Endodermal cell (in vitro differentiated cells): ENCODE data around the gene HS6ST3. TPM values are rescaled to one million over a fixed set of nuclear protein-coding genes. Genes with fewer than 3 reads are reported as not detected.

Experiments used
- DNase-seq: peaks from one replicate; pipeline ENCODE4 v3.0.0-alpha.2; 2017
- H3K27ac ChIP-seq: 2 replicates; pipeline ENCODE4 v1.5.1; 2013; ENCODE audit warnings: mild to moderate bottlenecking, low read depth, low read length, moderate library complexity
- H3K27me3 ChIP-seq: 2 replicates; pipeline ENCODE4 v1.6.1; 2013; ENCODE audit warnings: mild to moderate bottlenecking, low read length, moderate library complexity; ENCODE audit not compliant: insufficient read depth, control insufficient read depth, poor library complexity, severe bottlenecking
- H3K36me3 ChIP-seq: 2 replicates; pipeline ENCODE4 v1.7.0; 2013; ENCODE audit warnings: mild to moderate bottlenecking, low read length, moderate library complexity; ENCODE audit not compliant: control insufficient read depth, insufficient read depth
- H3K4me1 ChIP-seq: one replicate; pipeline ENCODE4 v1.7.0; 2013; ENCODE audit warnings: low read length; ENCODE audit not compliant: control insufficient read depth, insufficient read depth
- H3K4me3 ChIP-seq: 2 replicates; pipeline ENCODE4 v1.5.1; 2013; ENCODE audit warnings: mild to moderate bottlenecking, low read length, moderate library complexity
- H3K9ac ChIP-seq: 2 replicates; pipeline ENCODE4 v1.6.1; 2013; ENCODE audit warnings: mild to moderate bottlenecking, low read length, moderate library complexity; ENCODE audit not compliant: poor library complexity, severe bottlenecking; ENCODE audit errors: extremely low read depth
- H3K9me3 ChIP-seq: 2 replicates; pipeline ENCODE4 v1.6.1; 2013; ENCODE audit warnings: mild to moderate bottlenecking, low read length, moderate library complexity; ENCODE audit not compliant: control insufficient read depth
- H3K27ac Mint-ChIP-seq: 2 replicates; pipeline ENCODE4 v1.8.0; 2020; ENCODE audit warnings: mixed read lengths
- H3K27me3 Mint-ChIP-seq: 2 replicates; pipeline ENCODE4 v1.8.0; 2021; ENCODE audit warnings: mild to moderate bottlenecking, mixed read lengths; ENCODE audit not compliant: insufficient read depth
- H3K36me3 Mint-ChIP-seq: 2 replicates; pipeline ENCODE4 v1.8.0; 2020; ENCODE audit warnings: low read depth, mixed read lengths
- H3K4me1 Mint-ChIP-seq: 2 replicates; pipeline ENCODE4 v1.8.0; 2020; ENCODE audit warnings: mixed read lengths
- H3K4me3 Mint-ChIP-seq: 2 replicates; pipeline ENCODE4 v1.8.0; 2020; ENCODE audit warnings: mild to moderate bottlenecking, moderate library complexity, mixed read lengths
- H3K9me3 Mint-ChIP-seq: 2 replicates; pipeline ENCODE4 v1.8.0; 2020; ENCODE audit warnings: mild to moderate bottlenecking, mixed read lengths
- CTCF ChIP-seq: fragments of 200-600 bp; sonication (generic); conservative IDR thresholded peaks from 2 replicates; pipeline ENCODE4 v1.5.0; 2021; ENCODE audit warnings: antibody characterized with exemption, mild to moderate bottlenecking
- WGBS, 2 experiments: methylation state at CpG; one replicate each; pipeline versions ENCODE4 v1.1.5 to v1.1.7; 2013; ENCODE audit warnings: missing lambda C conversion rate in 2 of 2, mixed read lengths in 1 of 2; ENCODE audit not compliant: insufficient coverage in 1 of 2, insufficient read length in 1 of 2; 5-methylcytosine and 5-hydroxymethylcytosine counted together
- total RNA-seq, 2 donors: library from RNA; stranded (reverse); fragmentation: NEBNext Ultra II Directional in 1 of 2; extraction: Animal tissue kit (Norgen Biotek cat#: 25700) in 1 of 2; gene quantifications; 2 replicates in 1 of 2; 3 replicates in 1 of 2; pipeline ENCODE4 v1.2.1, GENCODE V29; 2021

HS6ST3 gene
- total RNA-seq, 2 donors from 2014 or later: 0.84 to 1.1 TPM

GRCh38 chr13:96091164-96092117, 1.5 kb downstream of the HS6ST3 start:
- Mint-ChIP-seq H3K36me3 (no peaks in the 10 kb centered on the region), H3K27ac (no peak overlapping the region), H3K27me3 (peaks cover 77% of the 10 kb centered on the region)

GRCh38 chr13:96093296-96094006, 3.5 kb downstream of the HS6ST3 start:
- Mint-ChIP-seq H3K27ac (no peak overlapping the region), H3K4me3 (no peak overlapping the region), H3K9me3 (no peaks in the 10 kb centered on the region), H3K27me3 (peaks cover 69% of the 10 kb centered on the region), H3K36me3 (no peaks in the 10 kb centered on the region), H3K4me1 (peaks cover 6% of the 10 kb centered on the region)
- Histone ChIP-seq H3K9me3 (no peaks in the 10 kb centered on the region), H3K27me3 (peaks cover 67% of the 10 kb centered on the region), H3K36me3 (no peaks in the 10 kb centered on the region), H3K27ac (no peak overlapping the region), H3K4me3 (no peak overlapping the region), H3K4me1 (peaks cover 6% of the 10 kb centered on the region), H3K9ac (no peak overlapping the region)
- no peak for TF ChIP-seq CTCF
- DNase-seq: no peak

More at GRCh38 chr13:96091164-96092117, 1.5 kb downstream of the HS6ST3 start:
- DNase-seq: peak; percentile 80
- H3K4me1 Mint-ChIP-seq: peaks cover 16% of the 10 kb centered on the region
- Histone ChIP-seq H3K9me3 (no peaks in the 10 kb centered on the region), H3K9ac (no peak overlapping the region), H3K4me1 (peaks cover 8% of the 10 kb centered on the region), H3K27me3 (peaks cover 78% of the 10 kb centered on the region), H3K4me3 (peak overlapping the region; percentile 70), H3K36me3 (no peaks in the 10 kb centered on the region), H3K27ac (no peak overlapping the region)
- peak overlapping the region; percentile 64 for H3K4me3 Mint-ChIP-seq
- WGBS, 2 experiments: 0 to 1% methylated on average over 24 to 57 of the region's 57 CpGs
- TF ChIP-seq CTCF: no peak
- H3K9me3 Mint-ChIP-seq: no peaks in the 10 kb centered on the region

GRCh38 chr13:96100457-96101220, 10.7 kb downstream of the HS6ST3 start:
- Histone ChIP-seq H3K9me3 (no peaks in the 10 kb centered on the region), H3K27me3 (peaks cover 2% of the 10 kb centered on the region), H3K9ac (no peak overlapping the region), H3K4me3 (no peak overlapping the region), H3K36me3 (no peaks in the 10 kb centered on the region), H3K27ac (no peak overlapping the region), H3K4me1 (peaks cover 3% of the 10 kb centered on the region)
- 94 to 96% methylated on average over 3 of the region's 4 CpGs for WGBS, 2 experiments
- peak; percentile 53 for DNase-seq
- no peak overlapping the region for H3K4me3 Mint-ChIP-seq
- TF ChIP-seq CTCF: no peak
- peaks cover under 1% of the 10 kb centered on the region for H3K9me3 Mint-ChIP-seq
- peaks cover 7% of the 10 kb centered on the region for H3K27me3 Mint-ChIP-seq
- peaks cover 13% of the 10 kb centered on the region for H3K4me1 Mint-ChIP-seq
- H3K27ac Mint-ChIP-seq: no peak overlapping the region
- H3K36me3 Mint-ChIP-seq: no peaks in the 10 kb centered on the region
